Ishikawa (cell line): ENCODE results near the gene TTLL10.

Source experiments
- CEBPB ChIP-seq: IDR thresholded peaks from 2 replicates; pipeline ENCODE4 v1.6.1; 2012
- CREB1 ChIP-seq: IDR thresholded peaks from 2 replicates; pipeline ENCODE4 v1.6.1; 2012; ENCODE audit warnings: low read depth
- EGR1 ChIP-seq: IDR thresholded peaks from 2 replicates; pipeline ENCODE4 v1.6.1; 2012
- EP300 ChIP-seq: IDR thresholded peaks from 2 replicates; pipeline ENCODE4 v1.6.1; 2012; ENCODE audit warnings: borderline replicate concordance
- FOXM1 ChIP-seq: IDR thresholded peaks from 2 replicates; pipeline ENCODE4 v1.6.1; 2012; ENCODE audit warnings: low read depth, borderline replicate concordance
- MAX ChIP-seq: IDR thresholded peaks from 2 replicates; pipeline ENCODE4 v1.6.1; 2012
- NFIC ChIP-seq: IDR thresholded peaks from 2 replicates; pipeline ENCODE4 v1.6.1; 2012
- RAD21 ChIP-seq: IDR thresholded peaks from 2 replicates; pipeline ENCODE4 v1.6.1; 2012; ENCODE audit warnings: low read depth
- REST ChIP-seq: IDR thresholded peaks from 2 replicates; pipeline ENCODE4 v1.6.1; 2012; ENCODE audit warnings: low read depth, mild to moderate bottlenecking
- TAF1 ChIP-seq: IDR thresholded peaks from 2 replicates; pipeline ENCODE4 v1.6.1; 2012; ENCODE audit warnings: low read depth, mild to moderate bottlenecking
- TCF12 ChIP-seq: IDR thresholded peaks from 2 replicates; pipeline ENCODE4 v1.6.1; 2012; ENCODE audit warnings: low read depth
- TEAD4 ChIP-seq: IDR thresholded peaks from 2 replicates; pipeline ENCODE4 v1.6.1; 2012
- USF1 ChIP-seq: IDR thresholded peaks from 2 replicates; pipeline ENCODE4 v1.6.1; 2012
- YY1 ChIP-seq: IDR thresholded peaks from 2 replicates; pipeline ENCODE4 v1.6.1; 2012; ENCODE audit warnings: low read depth
- ZBTB7A ChIP-seq: IDR thresholded peaks from 2 replicates; pipeline ENCODE4 v1.6.1; 2012; ENCODE audit warnings: low read depth

TTLL10 gene

GRCh38 chr1:1232208-1232795, 58.6 kb downstream of the TTLL10 start, which contains the start of gene B3GALT6:
Gene B3GALT6, plus strand, starts transcription at chr1:1232237. Its CDS starts 42 bp downstream, at chr1:1232279.
- TF ChIP-seq MAX (peak; percentile 90), USF1 (peak; percentile 41), ZBTB7A (no peak)

- TF ChIP-seq EGR1 (no peak), TAF1 (no peak), TCF12 (no peak), REST (no peak), TEAD4 (no peak), ZBTB7A (no peak), FOXM1 (no peak), CREB1 (no peak), RAD21 (no peak), USF1 (no peak), NFIC (no peak), MAX (no peak), EP300 (no peak), CEBPB (no peak)
Measured at GRCh38 chr1:1232796-1233566, 59.3 kb downstream of the TTLL10 start.

GRCh38 chr1:1233567-1233892, 59.9 kb downstream of the TTLL10 start:
- TF ChIP-seq USF1 (no peak), YY1 (no peak), NFIC (no peak), TCF12 (no peak), REST (no peak), CREB1 (no peak), FOXM1 (no peak), TAF1 (no peak), TEAD4 (no peak), CEBPB (no peak)

- no peak for TF ChIP-seq USF1
- no peak for TF ChIP-seq TEAD4
- no peak for TF ChIP-seq REST
- no peak for TF ChIP-seq TAF1
- TF ChIP-seq CEBPB = no peak
- TF ChIP-seq NFIC = no peak
- TF ChIP-seq TCF12 = no peak
- TF ChIP-seq FOXM1 = no peak
- TF ChIP-seq ZBTB7A = no peak
- no peak for TF ChIP-seq CREB1
- no peak for TF ChIP-seq YY1
- TF ChIP-seq RAD21 = no peak
Measured at GRCh38 chr1:1234180-1234808, 60.6 kb downstream of the TTLL10 start.
